ENCODE measurements around the gene DAB2. TPM values are rescaled to one million over a fixed set of nuclear protein-coding genes. Genes with fewer than 3 reads are reported as not detected.

DAB2 gene
- total and polyA plus RNA-seq, 2 donors (not counting 1 experiment from before 2014, with no cell fraction given) = 0.03 to 0.47 TPM

DNA sequence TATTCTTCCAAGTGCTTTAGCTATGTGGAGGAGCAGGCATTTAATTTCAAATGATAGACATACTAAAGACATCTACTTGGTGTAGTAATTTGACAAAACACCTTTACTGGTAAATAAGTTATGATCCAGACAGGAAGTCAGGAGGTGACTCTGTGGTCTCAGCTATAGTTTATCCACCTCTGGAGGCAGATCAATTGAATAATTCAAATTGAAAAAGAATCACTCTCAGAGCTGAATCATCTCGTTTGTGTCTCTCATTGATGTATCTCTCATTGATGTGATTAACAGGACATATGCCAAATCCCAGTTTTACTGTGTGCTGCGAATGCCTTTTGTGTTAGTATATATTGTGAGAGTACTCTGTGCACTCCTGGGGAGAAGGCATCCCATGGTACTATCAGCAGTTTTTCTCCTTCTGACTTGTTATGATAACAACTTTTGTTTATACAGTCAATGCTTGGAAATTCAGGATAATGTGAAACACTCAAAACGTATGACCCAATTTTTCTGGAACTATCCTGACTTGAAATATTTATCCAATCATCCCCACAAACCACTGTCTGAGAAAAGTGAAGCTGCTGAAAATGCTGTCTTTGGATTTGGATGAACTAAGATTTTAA is 48.5 kb upstream of the DAB2 start:
- Histone ChIP-seq H4K20me1 (ENCODE audit: control insufficient read depth, insufficient read depth, low read length, poor library complexity, severe bottlenecking) (no peaks in the 10 kb centered on the region), H3K4me2 (replicated peaks; ENCODE audit: low read depth, low read length, poor library complexity, severe bottlenecking) (no peak overlapping the region), H3K27me3 (replicated peaks in 1 of 4; ENCODE audit: control extremely low read depth in 1 of 4, control insufficient read depth in 3 of 4, insufficient read depth in 4 of 4, low read length in 3 of 4) (no peaks in the 10 kb centered on the region), H3K79me2 (ENCODE audit: control insufficient read depth, insufficient read depth, low read length) (no peaks in the 10 kb centered on the region), H3K36me3 (replicated peaks in 1 of 2; ENCODE audit: control extremely low read depth in 1 of 2, control insufficient read depth in 1 of 2, extremely low read depth in 1 of 2, insufficient read depth in 2 of 2, low read length in 1 of 2) (no peaks in the 10 kb centered on the region), H3K4me3 (ENCODE audit: control extremely low read depth in 1 of 5, extremely low read depth in 1 of 5, insufficient read depth in 1 of 5, low read depth in 2 of 5, low read length in 4 of 5) (no peak overlapping the region), H3K9me3 (ENCODE audit: control extremely low read depth in 1 of 3, control insufficient read depth in 2 of 3, insufficient read depth in 1 of 3, low read length in 2 of 3) (no peaks in the 10 kb centered on the region), H3K9ac (ENCODE audit: low read length) (no peak overlapping the region), H3K27ac (ENCODE audit: low read length in 2 of 2) (no peak overlapping the region), H2AFZ (ENCODE audit: insufficient read depth, low read depth, low read length, poor library complexity, severe bottlenecking) (no peak overlapping the region), H3K4me1 (ENCODE audit: control insufficient read depth in 2 of 2, insufficient read depth in 2 of 2, low read length in 2 of 2) (peaks cover 0 to 3% of the 10 kb centered on the region in 2 donors)
- DNase-seq (no peak), ATAC-seq (ENCODE audit: low read depth) (no peak)
- TF ChIP-seq EZH2 (IDR thresholded peaks at IDR 0.05; ENCODE audit: borderline replicate concordance, insufficient read depth, low read depth, low read length, poor library complexity, severe bottlenecking) = no peak
- TF ChIP-seq, protein P1, sequence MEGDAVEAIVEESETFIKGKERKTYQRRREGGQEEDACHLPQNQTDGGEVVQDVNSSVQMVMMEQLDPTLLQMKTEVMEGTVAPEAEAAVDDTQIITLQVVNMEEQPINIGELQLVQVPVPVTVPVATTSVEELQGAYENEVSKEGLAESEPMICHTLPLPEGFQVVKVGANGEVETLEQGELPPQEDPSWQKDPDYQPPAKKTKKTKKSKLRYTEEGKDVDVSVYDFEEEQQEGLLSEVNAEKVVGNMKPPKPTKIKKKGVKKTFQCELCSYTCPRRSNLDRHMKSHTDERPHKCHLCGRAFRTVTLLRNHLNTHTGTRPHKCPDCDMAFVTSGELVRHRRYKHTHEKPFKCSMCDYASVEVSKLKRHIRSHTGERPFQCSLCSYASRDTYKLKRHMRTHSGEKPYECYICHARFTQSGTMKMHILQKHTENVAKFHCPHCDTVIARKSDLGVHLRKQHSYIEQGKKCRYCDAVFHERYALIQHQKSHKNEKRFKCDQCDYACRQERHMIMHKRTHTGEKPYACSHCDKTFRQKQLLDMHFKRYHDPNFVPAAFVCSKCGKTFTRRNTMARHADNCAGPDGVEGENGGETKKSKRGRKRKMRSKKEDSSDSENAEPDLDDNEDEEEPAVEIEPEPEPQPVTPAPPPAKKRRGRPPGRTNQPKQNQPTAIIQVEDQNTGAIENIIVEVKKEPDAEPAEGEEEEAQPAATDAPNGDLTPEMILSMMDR (IDR thresholded peaks at IDR 0.05) = no peak
- intact Hi-C loops (cut with micrococcal nuclease) = no loop called here
- Mint-ChIP-seq H3K27ac (no peak overlapping the region), H3K9me3 (ENCODE audit: insufficient read depth) (no peaks in the 10 kb centered on the region), H3K4me1 (peaks cover 6% of the 10 kb centered on the region), H3K4me3 (no peak overlapping the region), H3K27me3 (peaks cover 9% of the 10 kb centered on the region)
- POLR2A ChIA-PET = no interaction called here
- CTCF ChIA-PET = no interaction called here
- no CpG with 5 or more reads among the region's 3 CpGs for WGBS (ENCODE audit: insufficient coverage)

DNA sequence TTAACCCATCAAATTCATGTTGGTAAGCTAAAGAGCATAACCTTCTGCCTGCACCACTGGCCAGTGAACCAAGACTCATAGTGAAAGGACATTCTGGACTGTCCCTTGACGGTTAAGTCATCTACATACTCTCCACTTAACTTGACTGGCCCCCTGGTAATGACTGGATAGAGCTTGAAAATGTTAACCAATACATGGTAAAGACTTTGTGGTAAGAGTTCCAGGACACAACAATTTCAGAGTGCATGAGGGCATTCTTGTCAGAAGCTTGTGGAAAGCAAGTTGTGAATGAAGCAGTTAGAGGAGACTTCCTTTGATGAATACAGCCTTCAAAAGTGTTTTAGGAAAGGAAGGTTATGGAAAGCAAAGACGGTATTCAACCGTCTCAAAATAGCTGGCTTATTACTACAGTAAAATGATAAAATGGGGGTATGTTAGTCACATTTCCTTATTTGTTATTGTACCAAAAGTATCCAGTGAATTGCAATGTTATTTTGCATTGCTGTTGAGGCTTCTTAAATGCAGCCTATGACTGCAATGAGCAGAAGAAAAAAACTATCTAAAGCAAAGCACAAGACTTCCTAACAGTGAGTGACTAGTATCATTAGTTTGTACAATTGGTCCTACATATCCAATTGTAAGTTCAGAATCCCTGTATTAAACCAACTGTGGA is 47.2 kb upstream of the DAB2 start:
- no peak overlapping the region for H3K9ac ChIP-seq (ENCODE audit: low read length)
- H3K27me3 ChIP-seq (replicated peaks in 1 of 4; ENCODE audit: control extremely low read depth in 1 of 4, control insufficient read depth in 3 of 4, insufficient read depth in 4 of 4, low read length in 3 of 4) = no peaks in the 10 kb centered on the region
- no peaks in the 10 kb centered on the region for H3K36me3 ChIP-seq (replicated peaks in 1 of 2; ENCODE audit: control extremely low read depth in 1 of 2, control insufficient read depth in 1 of 2, extremely low read depth in 1 of 2, insufficient read depth in 2 of 2, low read length in 1 of 2)
- Mint-ChIP-seq H3K4me1 (peaks cover 6% of the 10 kb centered on the region), H3K4me3 (no peak overlapping the region), H3K27me3 (peaks cover 10% of the 10 kb centered on the region), H3K27ac (no peak overlapping the region), H3K9me3 (ENCODE audit: insufficient read depth) (no peaks in the 10 kb centered on the region)
- WGBS (ENCODE audit: insufficient coverage) = no CpG with 5 or more reads among the region's 3 CpGs
- ChIA-PET CTCF (interaction anchor here (1.5 kb wide), 1 partner anchor 10 kb away, joined by 3 read pairs; no protein-coding TSS in a partner anchor), POLR2A (no interaction called here)
- no peaks in the 10 kb centered on the region for H3K9me3 ChIP-seq (ENCODE audit: control extremely low read depth in 1 of 3, control insufficient read depth in 2 of 3, insufficient read depth in 1 of 3, low read length in 2 of 3)
- DNase-seq (no peak), ATAC-seq (ENCODE audit: low read depth) (no peak)
- H3K79me2 ChIP-seq (ENCODE audit: control insufficient read depth, insufficient read depth, low read length) = no peaks in the 10 kb centered on the region
- H3K27ac ChIP-seq (ENCODE audit: low read length in 2 of 2) = no peak overlapping the region
- H3K4me3 ChIP-seq (ENCODE audit: control extremely low read depth in 1 of 5, extremely low read depth in 1 of 5, insufficient read depth in 1 of 5, low read depth in 2 of 5, low read length in 4 of 5) = no peak overlapping the region
- no peak overlapping the region for H3K4me2 ChIP-seq (replicated peaks; ENCODE audit: low read depth, low read length, poor library complexity, severe bottlenecking)
- H4K20me1 ChIP-seq (ENCODE audit: control insufficient read depth, insufficient read depth, low read length, poor library complexity, severe bottlenecking) = no peaks in the 10 kb centered on the region
- no peak for TF ChIP-seq EZH2 (IDR thresholded peaks at IDR 0.05; ENCODE audit: borderline replicate concordance, insufficient read depth, low read depth, low read length, poor library complexity, severe bottlenecking)
- TF ChIP-seq, protein P1 (IDR thresholded peaks at IDR 0.05) = no peak
- intact Hi-C loops (cut with micrococcal nuclease) = no loop called here
- H2AFZ ChIP-seq (ENCODE audit: insufficient read depth, low read depth, low read length, poor library complexity, severe bottlenecking) = no peak overlapping the region
- peaks cover 0 to 3% of the 10 kb centered on the region in 2 donors for H3K4me1 ChIP-seq (ENCODE audit: control insufficient read depth in 2 of 2, insufficient read depth in 2 of 2, low read length in 2 of 2)
